Liver (tissue), 3 donors: Measurements from ENCODE around the gene PAX8.

Experiments used
- ATF3 ChIP-seq: IDR thresholded peaks from 2 replicates; pipeline ENCODE4 v1.6.1; 2016; ENCODE audit warnings: antibody characterized with exemption
- CTCF ChIP-seq: fragments of 150-350 bp; IDR thresholded peaks from 2 replicates; pipeline ENCODE4 v1.5.1; 2017; ENCODE audit warnings: improper control_type of control experiment, low read depth, low read length; ENCODE audit not compliant: missing input control
- EGR1 ChIP-seq, 2 donors: IDR thresholded peaks; 2 replicates each; pipeline ENCODE4 v1.6.1; 2016 to 2018; ENCODE audit warnings: antibody characterized with exemption in 2 of 2, low read depth in 2 of 2
- FOXA1 ChIP-seq: IDR thresholded peaks from 2 replicates; pipeline ENCODE4 v1.6.1; 2016; ENCODE audit warnings: antibody characterized with exemption
- GABPA ChIP-seq, 2 donors: IDR thresholded peaks in 1 of 2; conservative IDR thresholded peaks in 1 of 2; 2 replicates each; pipeline ENCODE4 v1.6.1; 2016; ENCODE audit warnings: antibody characterized with exemption in 2 of 2, mild to moderate bottlenecking in 1 of 2, moderate library complexity in 1 of 2
- JUND ChIP-seq, 2 donors: IDR thresholded peaks; 2 replicates each; pipeline ENCODE4 v1.6.1; 2016; ENCODE audit warnings: antibody characterized with exemption in 2 of 2
- MAX ChIP-seq: IDR thresholded peaks from 2 replicates; pipeline ENCODE4 v1.6.1; 2016; ENCODE audit warnings: antibody characterized with exemption
- RAD21 ChIP-seq, 2 donors: IDR thresholded peaks; 2 replicates each; pipeline ENCODE4 v1.6.1; 2016; ENCODE audit warnings: antibody characterized with exemption in 2 of 2, mild to moderate bottlenecking in 2 of 2
- REST ChIP-seq: IDR thresholded peaks from 2 replicates; pipeline ENCODE4 v1.6.1; 2016; ENCODE audit warnings: antibody characterized with exemption, mild to moderate bottlenecking
- RXRA ChIP-seq, 2 donors: IDR thresholded peaks; 2 replicates each; pipeline ENCODE4 v1.6.1; 2017 to 2018; ENCODE audit warnings: antibody characterized with exemption in 2 of 2, mild to moderate bottlenecking in 1 of 2
- SP1 ChIP-seq: IDR thresholded peaks from 2 replicates; pipeline ENCODE4 v1.6.1; 2018; ENCODE audit warnings: antibody characterized with exemption, mild to moderate bottlenecking
- TAF1 ChIP-seq: conservative IDR thresholded peaks from 2 replicates; pipeline ENCODE4 v1.6.1; 2016; ENCODE audit warnings: antibody characterized with exemption, mild to moderate bottlenecking
- YY1 ChIP-seq: IDR thresholded peaks from 2 replicates; pipeline ENCODE4 v1.6.1; 2016; ENCODE audit warnings: antibody characterized with exemption, mild to moderate bottlenecking
- ZBTB33 ChIP-seq: IDR thresholded peaks from 2 replicates; pipeline ENCODE4 v1.6.1; 2016; ENCODE audit warnings: antibody characterized with exemption
- donor health status: healthy.
- donor health status: healthy.

GRCh38 chr2:113253453-113253852 lies 25.3 kb downstream of the PAX8 start:
- TF ChIP-seq CTCF (no peak), RAD21 (IDR thresholded peaks at IDR 0.05) (no peak), REST (no peak), ATF3 (no peak), YY1 (no peak), FOXA1 (no peak), SP1 (no peak), MAX (no peak), EGR1 (IDR thresholded peaks at IDR 0.05; ENCODE audit: low read depth in 2 of 2) (no peak), GABPA (IDR thresholded peaks at IDR 0.05 in 1 of 2, conservative IDR thresholded peaks at IDR 0.05 in 1 of 2) (no peak), TAF1 (no peak), ZBTB33 (no peak), RXRA (IDR thresholded peaks at IDR 0.05) (no peak), JUND (IDR thresholded peaks at IDR 0.05) (no peak)
